Activated CD8-positive, alpha-beta memory T cell treated with anti-CD3 and anti-CD28 coated beads, Interleukin-2, amount 50 U/mL, for 48 hours (primary cell): ENCODE measurements around the gene NDUFA8.

Experiments
- DNase-seq: peaks from one replicate; pipeline ENCODE4 v3.0.0-alpha.2; 2020

The NDUFA8 gene

DNA sequence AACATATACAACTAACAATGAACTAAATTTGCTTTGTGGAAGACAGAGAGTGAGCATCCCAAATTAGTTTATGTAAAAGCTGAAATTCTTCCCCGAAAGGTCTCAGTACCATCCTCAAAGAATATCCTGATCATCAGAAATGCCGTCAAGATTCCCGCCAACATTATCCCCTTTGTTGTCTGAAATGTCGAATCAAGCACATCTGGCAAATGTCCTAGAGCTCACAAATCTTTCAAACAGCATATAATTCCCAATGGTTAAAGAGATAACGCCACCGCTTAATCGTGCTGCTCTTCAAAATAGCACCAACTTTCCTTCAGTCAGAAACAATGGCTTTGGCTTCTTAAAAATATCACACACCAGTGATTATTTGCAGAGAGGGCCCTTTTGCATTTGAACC is 23.9 kb upstream of the NDUFA8 start:
- DNase-seq: no peak

DNA sequence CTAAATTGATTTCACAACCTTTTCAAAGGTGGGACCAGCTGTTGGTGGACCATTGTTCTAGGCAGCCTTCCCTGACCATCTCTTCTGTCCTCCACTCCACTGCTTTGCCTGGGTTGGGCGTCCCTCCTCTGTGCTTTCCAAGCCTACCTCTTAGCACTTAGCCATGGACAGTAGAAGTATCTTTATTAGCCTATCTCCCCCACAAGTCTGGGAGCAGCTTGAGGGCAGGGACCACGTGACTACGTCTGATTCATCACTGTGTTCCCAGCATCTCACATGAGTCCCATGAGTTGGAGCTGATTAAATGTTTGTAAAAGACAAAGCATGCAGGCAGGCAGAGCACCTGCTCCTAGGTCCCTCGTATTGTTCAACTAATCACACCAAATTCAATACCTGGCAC is 21.1 kb upstream of the NDUFA8 start:
- no peak for DNase-seq

- DNase-seq: no peak
These were observed 20.1 kb upstream of the NDUFA8 start for GRCh38 chr9:122179690-122180074.

DNA sequence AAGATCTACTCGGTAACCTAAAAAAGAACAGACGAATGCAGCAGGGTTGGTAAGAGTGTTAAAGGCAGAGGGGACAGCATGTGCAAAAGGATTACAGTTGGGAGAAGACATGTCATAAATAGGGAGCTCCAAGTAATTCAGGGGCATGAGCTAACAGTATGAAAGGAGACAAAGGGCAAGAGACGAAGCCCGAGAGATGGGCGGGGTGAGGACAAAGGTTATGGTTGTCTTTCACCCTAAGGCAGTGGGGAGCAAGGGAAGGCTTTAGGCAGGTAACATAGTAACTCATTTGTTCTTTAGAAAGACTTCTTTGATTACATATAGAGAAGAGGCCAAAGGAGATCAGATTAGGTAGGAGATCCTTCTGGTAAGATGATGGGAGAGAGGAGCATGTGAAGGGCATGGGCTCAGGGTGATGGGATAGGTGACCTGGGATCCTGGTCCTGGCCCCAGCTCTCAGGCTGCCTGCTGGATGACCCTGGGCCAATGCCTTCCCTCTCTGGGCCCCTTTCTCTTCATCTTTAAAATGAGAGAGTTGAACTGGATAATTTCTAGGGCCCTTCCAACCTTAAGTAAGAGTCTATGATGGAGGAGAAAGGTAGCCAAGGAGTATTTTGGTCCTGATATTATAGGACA is 19.6 kb upstream of the NDUFA8 start:
- DNase-seq: no peak

DNA sequence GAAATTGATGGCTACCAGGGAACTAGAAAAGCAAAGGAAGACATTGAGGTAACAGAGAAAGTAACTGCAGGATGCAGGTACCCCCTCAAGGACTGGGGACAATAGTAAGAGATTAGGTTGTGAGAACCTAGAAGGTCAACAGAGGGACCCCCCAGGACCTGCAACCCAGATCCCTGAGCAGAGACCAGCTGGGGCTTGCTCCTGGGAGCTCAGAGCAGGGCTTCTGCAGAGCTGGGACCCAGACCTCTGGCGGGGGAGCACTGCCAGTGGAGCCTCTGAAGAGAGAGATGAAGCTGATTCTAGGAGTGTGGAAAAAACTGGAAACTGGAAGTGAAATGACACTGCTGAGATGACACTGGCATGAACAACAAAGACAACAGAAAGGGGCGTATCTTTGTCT is 17.3 kb upstream of the NDUFA8 start:
- no peak for DNase-seq

DNA sequence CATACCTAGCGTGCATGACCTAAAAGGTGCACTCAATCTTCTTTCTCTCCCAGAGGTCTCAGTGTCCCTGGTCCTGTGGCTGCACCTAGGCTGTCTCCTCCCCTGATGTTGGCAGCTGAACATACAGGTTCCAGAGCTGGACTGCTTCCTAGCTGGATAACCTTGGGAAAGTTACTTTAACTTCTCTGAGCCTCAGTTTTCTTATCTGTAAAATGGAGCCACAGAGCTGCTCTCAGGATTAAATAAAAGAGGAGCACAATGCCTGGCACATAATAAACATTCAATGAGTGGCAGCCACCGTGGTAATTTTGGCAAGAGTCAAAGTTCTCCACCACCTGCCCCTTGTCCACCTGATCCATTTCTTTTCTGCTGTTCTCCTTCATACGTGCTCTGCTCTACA is 14.1 kb upstream of the NDUFA8 start:
- no peak for DNase-seq

DNA sequence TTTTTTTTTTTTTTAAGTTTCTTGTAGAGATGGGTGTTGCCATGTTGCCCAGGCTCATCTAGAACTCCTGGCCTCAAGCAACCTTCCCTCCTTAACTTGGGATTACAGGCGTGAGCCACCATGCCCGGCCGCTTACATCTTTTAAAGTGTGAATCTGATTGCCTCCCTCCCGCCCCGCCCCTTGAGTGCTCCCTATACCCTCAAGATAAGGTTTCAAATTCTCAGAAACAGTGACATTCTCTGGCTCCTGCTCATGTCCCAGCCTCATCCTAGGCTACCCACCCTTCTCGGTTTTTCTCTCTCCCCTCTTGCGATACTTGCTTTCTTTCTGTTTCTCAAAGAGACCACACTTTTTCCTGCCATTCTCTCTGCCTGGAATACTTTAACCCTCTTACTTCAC is 12.6 kb upstream of the NDUFA8 start:
- no peak for DNase-seq

GRCh38 chr9:122168356-122168755 is 8.8 kb upstream of the NDUFA8 start:
- no peak for DNase-seq

GRCh38 chr9:122164286-122164685 is 4.7 kb upstream of the NDUFA8 start:
- no peak for DNase-seq

DNA sequence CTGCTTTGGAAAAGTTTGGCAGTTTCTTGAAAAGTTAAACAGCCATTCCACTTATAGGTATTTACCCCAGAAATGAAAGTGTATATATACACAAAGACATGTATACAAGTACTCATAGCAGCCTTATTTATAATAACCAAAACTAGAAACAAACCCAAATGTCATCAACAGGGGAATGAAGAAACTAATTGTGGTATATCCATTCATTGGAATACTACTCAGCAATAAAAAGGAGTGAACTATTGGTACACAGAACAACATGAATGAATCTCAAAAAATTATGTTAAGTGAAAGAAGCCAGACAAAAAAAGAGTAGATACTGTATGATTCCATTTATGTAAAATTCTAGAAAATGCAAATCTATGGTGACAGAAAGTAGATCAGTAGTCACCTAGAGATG is 2.8 kb upstream of the NDUFA8 start:
- DNase-seq: no peak

DNA sequence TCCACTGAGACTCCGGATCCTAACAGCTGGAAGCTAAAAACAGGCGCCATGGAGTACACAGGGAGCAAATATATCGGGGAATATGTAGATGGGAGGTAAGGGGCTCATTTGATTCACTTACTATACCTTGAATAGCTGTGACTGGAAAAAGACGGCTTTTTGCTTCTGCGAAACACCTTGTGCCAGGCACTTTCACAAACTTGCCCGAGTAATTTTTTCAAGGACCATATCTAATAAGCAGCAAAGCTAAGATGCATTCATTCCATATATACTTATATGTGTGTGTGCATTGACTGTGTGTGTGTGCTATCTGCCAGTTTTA is 307 bp upstream of the NDUFA8 start:
- no peak for DNase-seq

GRCh38 chr9:122158202-122158601 is 1.4 kb downstream of the NDUFA8 start:
- DNase-seq: peak; percentile 54

GRCh38 chr9:122155796-122156195 is 3.8 kb downstream of the NDUFA8 start:
- DNase-seq: no peak

DNA sequence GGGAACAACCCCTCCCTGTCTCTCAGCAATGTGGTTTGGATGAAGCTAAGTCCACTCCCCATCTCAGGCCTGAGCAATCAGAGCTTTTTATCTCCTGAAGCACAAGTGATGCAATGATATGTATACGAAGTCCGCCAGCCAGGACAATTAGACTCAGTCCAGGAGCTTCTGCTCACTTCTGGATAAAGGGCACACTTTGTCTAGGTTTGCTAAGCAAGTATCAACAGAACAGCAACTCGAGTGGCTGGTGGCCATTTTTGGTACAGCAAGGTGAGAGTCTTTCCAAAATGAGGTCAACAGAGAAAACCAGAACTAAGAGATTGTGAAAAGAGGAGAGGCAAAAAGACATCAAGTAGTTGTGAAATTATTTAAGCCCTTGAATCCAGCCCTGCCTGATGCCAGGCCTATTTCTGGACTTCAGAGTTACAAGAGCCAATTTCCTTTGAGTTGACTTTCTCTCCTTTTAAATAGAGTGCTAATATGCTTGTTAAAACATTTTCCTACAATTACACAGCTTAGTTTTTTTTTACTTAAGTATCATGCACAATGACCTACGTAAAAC is 8.2 kb downstream of the NDUFA8 start:
- DNase-seq: no peak

- no peak for DNase-seq
These were observed 14.1 kb downstream of the NDUFA8 start for GRCh38 chr9:122145592-122145863.

DNA sequence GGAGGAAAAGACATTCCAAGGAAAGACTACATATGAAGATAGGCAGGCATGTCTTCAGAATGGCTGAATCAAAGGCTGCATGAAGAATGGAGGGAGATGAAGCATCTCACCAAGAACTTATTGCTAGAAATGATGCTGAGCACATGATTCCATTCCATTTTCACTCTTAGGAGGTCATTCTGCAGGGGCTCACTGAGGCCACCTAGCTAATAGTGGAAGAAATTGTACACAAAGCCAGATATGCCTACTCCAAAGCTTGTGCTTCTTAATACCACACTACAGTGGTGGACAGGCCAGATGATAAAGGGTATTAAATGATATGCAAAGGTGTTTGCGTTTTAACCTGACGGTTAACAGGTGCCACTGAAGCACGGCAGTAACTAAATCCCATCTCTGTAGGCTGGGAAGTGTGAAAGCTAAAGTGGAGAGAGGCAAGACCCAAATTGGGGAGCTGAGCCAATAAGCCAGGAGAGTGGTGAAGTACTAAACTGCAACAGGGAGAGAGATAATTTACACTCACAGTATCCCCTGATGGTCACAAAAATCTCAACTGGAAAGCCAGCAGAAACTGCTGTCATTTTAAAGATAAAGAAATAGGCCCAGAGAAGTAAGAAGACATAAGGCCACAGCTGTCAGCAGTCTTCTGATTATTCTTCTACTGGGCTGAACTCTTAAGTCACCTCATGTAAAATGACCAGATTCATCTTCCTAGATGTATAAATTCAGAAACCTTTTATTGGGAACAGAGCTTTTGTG is 14.6 kb downstream of the NDUFA8 start:
- no peak for DNase-seq

DNA sequence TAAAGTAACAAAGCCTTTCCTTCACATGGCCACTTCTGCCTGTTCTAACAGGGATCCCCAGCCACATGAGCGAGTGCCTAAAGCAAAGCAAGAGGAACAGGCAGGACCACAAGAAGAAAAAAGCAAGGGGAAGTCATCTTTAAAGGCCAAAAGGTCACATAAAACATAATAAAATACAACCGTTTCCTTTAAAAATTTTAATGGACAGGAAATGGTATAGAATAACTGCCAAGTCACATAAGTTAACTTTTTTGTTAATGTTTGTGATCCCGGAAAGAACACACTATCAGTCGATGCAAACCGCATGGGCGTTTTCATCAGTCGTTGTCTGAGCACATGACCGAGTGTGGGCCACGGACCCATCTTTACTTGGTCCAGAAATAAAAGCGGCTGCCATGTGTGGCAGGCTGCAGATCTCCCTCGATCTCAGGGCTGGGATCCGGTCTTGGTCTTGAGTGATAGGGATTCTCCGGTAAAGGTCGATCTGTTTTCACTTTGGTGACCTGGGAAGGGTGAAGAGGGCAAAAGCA is 15.6 kb downstream of the NDUFA8 start:
- DNase-seq: no peak

DNA sequence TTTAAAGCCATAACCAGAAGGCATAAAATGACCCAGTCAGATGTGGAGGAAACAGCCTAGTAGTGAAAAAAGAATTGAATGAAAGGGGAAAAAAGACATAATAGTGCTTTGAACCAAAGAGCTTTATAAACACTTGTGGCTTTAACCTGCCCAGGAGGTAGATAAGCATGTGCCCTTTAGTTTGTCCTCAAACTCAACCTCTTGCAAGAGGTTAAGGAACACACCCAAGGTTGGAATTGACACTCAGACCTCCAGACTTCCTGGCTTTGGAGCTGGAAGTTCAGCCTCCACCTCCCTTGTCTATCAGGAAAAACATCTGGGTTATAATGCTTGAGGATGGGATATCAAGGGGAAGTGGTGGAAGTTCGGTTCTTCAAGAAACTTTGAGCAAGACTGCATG is 16.3 kb downstream of the NDUFA8 start:
- DNase-seq: no peak

GRCh38 chr9:122141671-122142070 is 17.9 kb downstream of the NDUFA8 start:
- DNase-seq: no peak

DNA sequence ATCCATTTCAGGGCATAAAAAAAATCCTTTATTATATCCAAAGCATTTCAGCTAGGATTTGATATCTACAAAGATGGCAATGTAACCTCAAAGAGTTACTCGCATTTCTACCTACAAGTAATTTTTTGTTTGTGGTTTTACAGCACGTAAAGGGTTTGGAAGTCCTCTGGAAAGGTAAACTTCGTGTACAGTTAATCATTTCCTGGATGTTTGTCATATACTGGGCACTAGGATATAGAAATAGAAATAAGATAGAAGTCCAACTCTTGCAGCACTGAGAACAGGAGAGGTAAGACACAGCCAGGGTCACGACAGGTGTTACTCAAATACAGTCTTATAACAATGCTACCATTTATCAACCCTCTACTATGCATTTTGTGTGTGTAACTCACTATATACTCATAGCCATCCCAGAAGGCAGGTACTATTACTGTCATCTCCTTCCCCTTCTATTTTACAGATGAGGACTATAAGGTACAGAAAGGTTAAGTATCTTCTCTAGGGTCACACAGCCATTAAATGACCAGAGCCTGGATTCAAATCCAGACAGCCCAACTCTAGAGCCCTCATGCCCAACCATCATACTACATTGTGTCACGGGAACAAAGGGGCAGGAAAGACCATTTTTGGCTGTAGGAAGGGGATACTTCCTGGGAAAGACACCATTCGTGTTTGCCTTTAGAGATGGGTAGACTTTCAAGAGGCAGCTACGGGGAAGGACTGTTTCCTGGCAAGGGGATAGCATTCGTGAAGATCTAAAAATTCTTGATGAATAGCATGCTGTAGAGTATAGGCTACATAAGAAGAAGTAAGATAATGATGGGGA is 19.0 kb downstream of the NDUFA8 start:
- no peak for DNase-seq

DNA sequence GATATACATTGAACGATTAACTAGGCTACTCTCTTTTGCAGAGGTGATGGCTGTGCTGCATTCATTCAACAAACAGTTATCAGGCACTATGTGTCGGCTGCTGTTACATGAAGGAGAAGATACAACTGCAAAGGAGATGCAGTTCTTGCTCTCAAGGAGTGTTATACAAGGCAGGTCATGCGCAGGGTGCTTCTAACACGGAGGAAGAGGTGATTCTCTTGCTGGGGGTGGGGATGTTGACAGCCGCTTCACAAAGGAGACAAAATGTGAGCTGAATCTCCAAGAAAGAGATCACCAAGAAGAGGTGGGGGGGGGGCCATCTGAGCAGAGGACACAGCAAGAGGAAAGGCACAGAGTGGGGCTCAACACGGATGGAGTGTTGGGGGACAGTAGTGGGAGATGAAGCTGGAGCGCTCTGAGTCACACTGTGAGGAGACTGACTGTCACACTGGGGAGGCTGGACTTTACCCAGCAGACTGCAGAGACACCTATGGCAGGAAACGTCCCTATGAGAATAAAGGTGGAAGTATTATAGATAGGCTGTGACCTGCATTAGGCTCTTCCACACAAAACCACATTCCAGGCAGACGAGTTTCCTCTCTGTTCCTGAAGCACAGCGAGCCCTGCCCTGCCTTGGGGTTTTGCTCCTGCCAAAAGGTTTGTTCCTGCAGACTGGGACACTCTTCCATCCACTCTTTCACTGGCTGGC is 20.9 kb downstream of the NDUFA8 start:
- no peak for DNase-seq

DNA sequence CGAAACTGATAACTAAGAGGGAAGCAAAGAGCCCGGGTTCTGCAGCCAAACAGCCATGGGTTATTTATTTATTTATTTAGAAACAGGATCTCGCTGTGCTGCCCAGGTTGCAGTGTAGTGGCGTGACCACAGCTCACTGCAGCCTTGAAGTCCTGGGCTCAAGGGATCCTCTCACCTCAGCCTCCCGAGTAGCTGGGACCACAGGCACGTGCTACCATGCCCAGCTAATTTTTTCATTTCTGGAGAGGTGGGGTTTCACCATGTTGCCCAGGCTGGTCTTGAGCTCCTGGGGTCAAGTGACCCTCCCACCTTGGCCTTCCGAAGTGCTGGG is 24.1 kb downstream of the NDUFA8 start:
- DNase-seq: no peak

- DNase-seq: no peak
These were observed 24.6 kb downstream of the NDUFA8 start for GRCh38 chr9:122134822-122135528.
